Bronchial epithelial cell (primary cell): ENCODE results near the gene CELF2. TPM values are rescaled to one million over a fixed set of nuclear protein-coding genes. Genes with fewer than 3 reads are reported as not detected.
A peak's percentile ranks its signal among the peaks of the same experiment; 100 is the strongest.

Experiments used
- DNase-seq: peaks from one replicate; pipeline ENCODE4 v3.0.0-alpha.2; 2010; ENCODE audit warnings: low read depth
- FAIRE-seq: peaks from 2 replicates; lab custom pipeline; 2011; peaks lifted over from hg19 to GRCh38; lab: Jason Lieb, UNC
- H3K27me3 ChIP-seq: 2 replicates; pipeline ENCODE4 v1.5.1; 2011; ENCODE audit warnings: low read length; ENCODE audit not compliant: control insufficient read depth, insufficient read depth
- H3K36me3 ChIP-seq: 2 replicates; pipeline ENCODE4 v1.5.1; 2011; ENCODE audit warnings: low read length; ENCODE audit not compliant: control insufficient read depth, insufficient read depth
- H3K4me3 ChIP-seq: 2 replicates; pipeline ENCODE4 v1.5.1; 2011; ENCODE audit warnings: mild to moderate bottlenecking, low read depth, low read length, control low read depth
- CTCF ChIP-seq: IDR thresholded peaks from 2 replicates; pipeline ENCODE4 v1.5.1; 2011; ENCODE audit warnings: mild to moderate bottlenecking, moderate library complexity, low read length, control low read depth, inconsistent platforms; ENCODE audit not compliant: insufficient read depth, severe bottlenecking
- total RNA-seq: library from RNA; depleted of rRNA; stranded (reverse); fragments of >200 nt; gene quantifications from 2 replicates; pipeline ENCODE4 v1.2.1, GENCODE V29; 2014

CELF2 gene
- total RNA-seq, 1 donor from 2014 or later: 2.1 TPM

DNA sequence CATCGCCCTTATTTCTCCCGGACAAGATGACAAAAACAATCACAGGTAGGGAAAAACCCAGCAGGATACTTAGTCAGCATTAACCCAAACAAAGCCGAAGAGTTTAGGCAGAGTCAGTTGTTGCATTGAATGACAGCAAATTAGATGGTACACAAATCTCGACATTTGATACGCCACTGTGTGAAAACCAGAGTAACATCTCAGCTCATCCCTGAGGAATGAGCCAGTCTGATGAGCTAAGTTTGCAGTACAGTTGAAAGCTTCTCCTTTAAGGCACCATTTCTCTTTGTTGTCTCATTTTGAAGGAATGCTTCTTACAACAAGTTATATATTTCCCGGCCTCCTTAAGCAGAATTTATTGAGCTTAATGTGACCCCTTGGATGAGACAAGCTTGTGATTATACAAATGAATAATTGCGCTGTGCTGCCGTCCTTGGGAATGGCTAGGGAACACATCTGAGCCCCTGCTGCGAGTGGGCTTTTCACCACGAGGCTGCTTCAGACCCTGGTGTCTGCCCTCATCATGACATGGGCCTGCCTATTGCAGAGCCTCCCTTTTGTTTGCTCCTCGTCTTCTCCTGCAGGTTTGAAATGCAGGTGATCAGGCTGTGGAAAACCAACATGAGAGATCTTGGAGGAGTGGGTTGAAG, 137.3 kb downstream of the CELF2 start:
- DNase-seq (peak; percentile 12), FAIRE-seq (no peak)
- no peak overlapping the region for H3K4me3 ChIP-seq
- H3K27me3 ChIP-seq: no peaks in the 10 kb centered on the region
- TF ChIP-seq CTCF: no peak
- H3K36me3 ChIP-seq: no peaks in the 10 kb centered on the region

GRCh38 chr10:11156480-11156879, 138.8 kb downstream of the CELF2 start:
- Histone ChIP-seq H3K27me3 (no peaks in the 10 kb centered on the region), H3K36me3 (no peaks in the 10 kb centered on the region), H3K4me3 (no peak overlapping the region)
- no peak for TF ChIP-seq CTCF
- no peak for DNase-seq
- FAIRE-seq: no peak

DNA sequence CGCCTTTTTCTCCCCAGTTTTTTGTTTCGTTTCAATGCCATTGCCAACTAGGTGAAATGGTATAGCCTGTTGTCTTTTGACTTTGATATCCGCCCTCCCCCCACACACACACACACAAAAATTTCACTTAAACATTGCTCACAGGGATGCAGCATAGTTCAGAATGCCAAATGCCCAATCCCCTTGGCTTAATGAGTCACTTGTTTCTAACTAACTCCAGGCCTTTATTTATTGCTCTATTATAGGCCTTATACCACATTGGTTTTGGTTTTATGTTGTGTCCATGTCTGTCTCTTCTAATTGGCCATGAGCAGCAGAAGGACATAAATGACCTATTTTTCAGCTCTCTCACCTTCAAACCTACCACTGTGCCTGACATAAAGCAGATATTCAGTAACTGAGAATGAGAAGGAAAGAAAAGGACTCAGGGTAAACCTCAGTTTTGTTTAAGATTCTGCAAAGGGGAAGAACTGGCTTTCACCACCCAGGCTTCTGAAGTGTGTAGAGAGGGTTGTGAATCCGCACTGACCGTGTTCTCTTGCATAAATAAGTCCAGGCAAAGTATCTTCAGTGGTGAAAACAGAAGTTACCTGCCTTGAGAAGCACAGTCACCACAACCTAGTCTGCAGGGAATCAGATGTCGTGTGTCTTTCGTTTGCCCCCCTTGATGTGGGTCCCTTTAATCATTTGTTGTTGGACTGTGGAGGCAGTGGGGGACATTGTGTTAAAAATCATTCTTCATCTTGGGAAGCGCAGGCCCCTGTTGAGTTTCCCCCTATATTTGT, 139.8 kb downstream of the CELF2 start:
- FAIRE-seq: no peak

DNA sequence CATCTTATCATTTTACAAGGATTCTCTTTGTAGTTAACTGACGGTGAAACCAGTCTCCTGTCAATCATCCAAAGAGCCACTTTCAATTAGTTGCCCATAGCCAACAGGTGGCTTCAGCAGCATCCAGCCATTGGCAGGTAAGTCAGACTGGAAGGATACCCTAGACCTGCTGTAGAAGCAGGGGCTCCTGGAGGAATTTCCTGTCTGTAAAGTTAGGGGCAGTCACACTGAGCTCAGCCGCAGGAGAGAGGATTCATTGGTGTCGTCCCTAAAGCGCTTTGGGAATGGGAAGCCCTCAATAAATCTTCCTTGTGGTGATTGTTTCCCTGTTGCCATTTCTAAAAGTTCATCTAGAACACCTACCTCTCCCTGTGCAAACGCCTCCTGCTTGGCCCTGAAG, 140.4 kb downstream of the CELF2 start:
- no peaks in the 10 kb centered on the region for H3K36me3 ChIP-seq
- FAIRE-seq (no peak), DNase-seq (no peak)
- H3K27me3 ChIP-seq: peaks cover 3% of the 10 kb centered on the region
- TF ChIP-seq CTCF: no peak
- H3K4me3 ChIP-seq: no peak overlapping the region

More for the DNA sequence above, 139.8 kb downstream of the CELF2 start:
- no peaks in the 10 kb centered on the region for H3K27me3 ChIP-seq
- H3K36me3 ChIP-seq: no peaks in the 10 kb centered on the region
- DNase-seq: no peak
- no peak overlapping the region for H3K4me3 ChIP-seq
- no peak for TF ChIP-seq CTCF

- Histone ChIP-seq H3K36me3 (no peaks in the 10 kb centered on the region), H3K27me3 (peaks cover 12% of the 10 kb centered on the region), H3K4me3 (no peak overlapping the region)
- FAIRE-seq (no peak), DNase-seq (no peak)
- TF ChIP-seq CTCF: no peak
These were observed 142.0 kb downstream of the CELF2 start for GRCh38 chr10:11159543-11160215.
